T-helper 1 cell (primary cell): Measurements from ENCODE around the gene GXYLT1.
"Not testable (repeated sequence)": the region's sequence is repeated elsewhere in the genome, so short reads cannot be mapped to it uniquely, and the experiment has no call there.

ENCODE experiments used
- DNase-seq, 5 donors: peaks; one replicate each; pipeline ENCODE4 v3.0.0-alpha.2; 2012 to 2020
- total RNA-seq, 4 donors: gene quantifications; one replicate each; lab custom pipeline; 2026; lab: John Stamatoyannopoulos, UW

The GXYLT1 gene, protein sequence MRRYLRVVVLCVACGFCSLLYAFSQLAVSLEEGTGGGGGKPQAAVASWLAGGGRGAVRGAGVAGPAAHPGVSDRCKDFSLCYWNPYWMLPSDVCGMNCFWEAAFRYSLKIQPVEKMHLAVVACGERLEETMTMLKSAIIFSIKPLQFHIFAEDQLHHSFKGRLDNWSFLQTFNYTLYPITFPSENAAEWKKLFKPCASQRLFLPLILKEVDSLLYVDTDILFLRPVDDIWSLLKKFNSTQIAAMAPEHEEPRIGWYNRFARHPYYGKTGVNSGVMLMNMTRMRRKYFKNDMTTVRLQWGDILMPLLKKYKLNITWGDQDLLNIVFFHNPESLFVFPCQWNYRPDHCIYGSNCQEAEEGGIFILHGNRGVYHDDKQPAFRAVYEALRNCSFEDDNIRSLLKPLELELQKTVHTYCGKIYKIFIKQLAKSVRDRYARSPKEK
- 10.2 to 27.8 (median 16.1) reads per million in 4 donors for total RNA-seq

DNA sequence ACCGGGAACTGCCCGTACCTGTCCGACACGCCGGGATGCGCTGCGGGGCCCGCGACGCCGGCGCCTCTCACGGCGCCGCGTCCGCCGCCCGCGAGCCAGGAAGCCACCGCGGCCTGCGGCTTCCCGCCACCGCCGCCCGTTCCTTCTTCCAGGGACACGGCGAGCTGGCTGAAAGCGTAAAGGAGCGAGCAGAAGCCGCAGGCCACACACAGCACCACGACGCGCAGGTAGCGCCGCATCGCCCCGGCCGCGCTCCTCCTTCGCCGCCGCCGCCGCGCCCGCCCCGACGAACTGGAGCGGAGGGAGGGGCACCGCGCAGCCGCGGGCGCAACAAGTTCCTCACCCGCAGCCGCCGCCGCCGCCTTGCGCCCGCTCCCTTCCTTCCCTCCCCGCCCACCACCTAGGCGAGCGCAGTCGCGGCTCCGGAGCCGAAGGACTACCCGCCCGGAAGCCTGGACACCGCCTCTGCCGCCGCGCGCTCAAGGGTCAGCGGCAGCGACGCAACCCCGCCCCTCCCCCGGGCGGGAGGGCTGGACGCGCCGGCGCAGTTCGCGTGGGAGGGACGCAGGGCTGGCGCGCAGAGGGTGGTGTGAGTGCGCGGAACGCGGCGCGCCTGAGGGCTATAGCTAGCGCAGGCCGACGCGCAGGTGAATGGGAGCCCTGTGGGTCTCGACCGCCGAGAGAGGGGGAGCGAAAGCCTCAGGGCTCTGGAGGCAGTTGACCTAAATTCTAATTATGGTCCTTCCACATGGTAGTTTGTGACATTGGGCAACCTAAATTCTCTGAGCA, at the start of gene GXYLT1:
TSS of gene GXYLT1 (minus strand) at position 467 of the 789 bp plus-strand sequence. CDS start at position 239, 228 bp downstream.
- DNase-seq, result peak; percentile 63 to 88 (median 66)

DNA sequence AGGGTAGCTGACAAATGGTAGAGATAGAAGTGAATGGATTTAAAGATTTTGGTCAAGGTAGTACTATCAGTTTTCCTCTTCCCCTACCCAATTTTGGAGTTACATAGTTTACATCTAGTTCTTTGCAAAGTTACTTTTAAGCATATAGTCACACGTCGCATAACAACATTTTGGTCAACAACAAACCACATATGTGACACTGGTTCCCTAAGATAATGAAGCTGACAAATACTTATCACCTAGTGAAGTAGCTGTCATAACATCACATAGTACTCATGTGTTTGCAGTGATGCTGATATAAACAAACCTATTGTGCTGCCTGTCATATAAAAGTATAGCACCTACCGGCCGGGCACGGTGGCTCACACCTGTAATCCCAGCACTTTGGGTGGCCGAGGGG, 48.0 kb upstream of the GXYLT1 start:
- DNase-seq, result no peak

DNA sequence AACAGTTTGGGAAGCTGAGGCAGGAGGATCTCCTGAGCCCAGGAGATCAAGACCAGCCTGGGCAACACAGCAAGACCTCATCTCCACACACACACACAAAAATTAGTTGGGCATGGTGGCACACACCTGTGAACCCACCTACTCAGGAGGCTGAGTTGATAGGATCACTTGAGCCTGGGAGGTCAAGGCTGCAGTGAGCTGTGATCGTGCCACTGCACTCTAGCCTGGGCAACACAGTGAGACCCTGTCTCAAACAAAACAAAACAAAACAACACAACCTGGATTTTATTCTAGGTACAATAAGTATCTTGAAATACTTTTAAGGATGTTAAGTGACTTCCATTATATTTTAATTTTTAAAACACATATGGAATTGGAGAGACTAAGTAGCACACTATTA, 47.6 kb upstream of the GXYLT1 start:
- no peak for DNase-seq

DNA sequence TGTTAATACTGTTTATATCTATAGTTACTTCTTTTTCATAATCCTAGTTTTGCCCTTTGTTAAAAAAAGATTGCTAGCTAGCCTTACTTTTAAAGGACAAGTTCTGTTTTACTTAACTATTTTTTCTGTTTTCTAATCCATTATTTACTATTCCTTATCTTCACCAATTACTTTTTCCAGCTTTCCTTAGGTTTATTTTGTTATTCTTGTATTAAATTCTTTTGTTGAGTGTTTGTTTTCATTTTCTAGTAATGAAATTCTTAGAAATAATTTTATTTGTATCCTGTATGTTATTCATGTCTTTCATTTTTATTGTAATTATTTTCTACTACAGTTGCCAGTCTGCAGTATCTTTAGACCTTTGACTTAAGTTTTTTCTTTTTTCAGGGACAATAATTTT, 45.7 kb upstream of the GXYLT1 start:
- DNase-seq, result no peak

DNA sequence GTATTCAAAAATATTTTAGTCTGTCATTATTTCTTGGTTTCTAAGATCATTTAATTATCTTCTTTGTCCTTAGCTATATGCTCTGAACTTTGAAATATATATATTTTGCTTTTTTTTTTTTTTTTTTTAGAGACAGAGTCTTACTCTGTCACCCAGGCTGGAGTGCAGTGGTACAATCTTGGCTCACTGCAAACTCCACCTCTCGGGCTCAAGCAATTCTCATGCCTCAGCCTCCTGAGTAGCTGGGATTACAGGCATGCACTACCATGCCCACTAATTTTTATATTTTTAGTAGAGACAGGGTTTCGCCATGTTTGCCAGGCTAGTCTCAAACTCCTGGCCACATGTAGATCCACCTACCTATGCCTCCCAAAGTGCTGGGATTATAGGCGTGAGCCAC, 43.6 kb upstream of the GXYLT1 start:
- DNase-seq, result not testable (repeated sequence)

DNA sequence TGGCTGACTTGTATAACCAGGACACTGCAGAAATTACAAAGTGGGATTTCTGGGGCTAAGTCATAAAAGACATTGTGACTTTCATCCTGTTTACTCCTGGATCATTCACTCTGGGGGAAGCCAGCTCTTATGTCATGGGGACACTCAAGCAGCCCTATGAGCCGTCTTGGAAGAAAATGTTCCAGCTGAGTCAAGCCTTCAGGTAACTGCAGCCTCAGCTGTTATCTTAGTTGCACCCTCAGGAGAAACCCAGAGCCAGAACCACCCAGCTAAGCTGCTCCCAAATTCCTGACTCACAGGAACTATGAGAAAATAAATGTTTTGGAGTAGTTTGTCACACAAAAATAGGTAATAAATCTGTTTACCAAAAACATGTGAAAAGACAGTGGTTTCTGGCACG, 43.1 kb upstream of the GXYLT1 start:
- DNase-seq, result no peak

DNA sequence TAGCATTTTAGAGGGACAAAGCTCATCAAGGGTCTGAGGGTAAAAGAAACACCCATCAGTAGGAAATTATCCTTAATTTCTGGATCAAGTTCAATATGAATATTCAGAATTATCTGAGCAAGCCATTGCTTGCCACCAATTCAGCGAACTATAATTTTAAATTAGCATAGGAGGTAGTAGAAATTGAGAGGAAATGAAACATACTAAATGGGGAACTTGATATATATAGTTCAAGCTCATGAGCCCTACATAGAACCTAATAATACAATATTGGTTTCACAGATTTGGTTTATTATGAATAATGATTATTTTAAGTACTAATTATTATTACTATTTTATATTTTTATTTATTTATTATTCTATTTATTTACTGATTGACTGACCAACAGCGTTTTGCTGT, 42.1 kb upstream of the GXYLT1 start:
- DNase-seq, result no peak

DNA sequence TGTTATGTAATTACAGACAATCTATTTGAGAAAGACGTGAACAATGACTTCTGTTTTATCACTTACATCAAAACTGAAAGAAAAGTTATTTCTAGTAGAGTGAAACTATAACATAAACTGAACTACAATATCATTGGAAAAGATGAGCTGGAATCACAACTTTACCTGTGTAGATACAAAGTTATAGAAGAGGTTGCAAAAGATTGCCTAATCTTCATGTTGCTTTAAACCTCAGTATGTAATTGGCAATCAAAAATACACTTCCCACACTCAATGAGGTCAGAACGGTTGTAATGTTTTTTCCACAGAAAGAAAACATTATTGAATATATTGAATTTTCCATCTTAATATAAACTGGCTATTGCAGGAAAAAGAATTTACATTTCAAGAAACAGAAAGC, 37.7 kb upstream of the GXYLT1 start:
- DNase-seq, result no peak

DNA sequence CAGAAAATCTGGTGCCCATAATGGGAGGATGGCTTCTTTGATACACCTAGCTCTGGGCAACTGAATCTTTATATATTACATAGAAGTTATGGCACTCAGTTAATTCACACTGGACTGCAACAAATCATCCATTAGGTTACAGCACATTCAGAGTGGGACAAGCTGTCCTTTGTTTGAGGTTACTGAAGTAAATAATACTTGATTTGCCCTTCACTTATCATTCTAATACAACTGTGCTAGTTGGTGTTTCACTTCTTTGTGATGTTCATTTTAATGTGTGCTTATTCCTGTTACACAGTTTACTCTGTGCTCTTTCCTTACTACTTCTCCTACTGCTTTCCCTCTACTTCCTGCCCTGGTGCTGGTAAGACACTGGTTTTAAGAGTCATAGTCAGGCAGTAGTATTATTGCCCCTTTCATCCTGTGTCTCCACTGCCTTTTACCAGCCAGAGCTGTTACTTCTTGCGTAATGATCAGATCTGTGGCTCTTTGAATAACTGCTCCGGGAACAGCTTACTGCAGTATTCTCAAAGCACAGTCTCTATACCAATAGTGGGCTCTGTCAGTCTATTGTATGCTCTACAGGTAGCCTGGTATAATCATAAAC, 36.4 kb upstream of the GXYLT1 start:
- no peak for DNase-seq

DNA sequence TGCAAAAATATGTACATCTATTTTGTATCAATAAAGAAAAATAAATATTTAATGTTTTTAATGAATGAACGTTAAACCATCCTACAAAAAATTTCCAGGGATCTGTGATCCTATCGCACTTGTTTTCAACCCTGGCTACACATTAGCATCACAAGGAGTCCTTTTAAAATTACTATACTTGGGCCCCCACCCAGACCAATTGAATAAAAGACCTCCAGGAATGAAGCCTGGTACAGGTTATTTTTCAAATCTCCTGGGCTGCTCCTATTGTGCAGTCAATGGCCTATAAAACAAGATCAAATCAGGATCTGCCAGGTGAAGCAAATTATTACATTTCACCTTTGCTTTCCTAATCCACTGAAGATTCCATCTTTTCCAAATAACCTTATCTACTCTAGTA, 33.4 kb upstream of the GXYLT1 start:
- DNase-seq, result no peak

DNA sequence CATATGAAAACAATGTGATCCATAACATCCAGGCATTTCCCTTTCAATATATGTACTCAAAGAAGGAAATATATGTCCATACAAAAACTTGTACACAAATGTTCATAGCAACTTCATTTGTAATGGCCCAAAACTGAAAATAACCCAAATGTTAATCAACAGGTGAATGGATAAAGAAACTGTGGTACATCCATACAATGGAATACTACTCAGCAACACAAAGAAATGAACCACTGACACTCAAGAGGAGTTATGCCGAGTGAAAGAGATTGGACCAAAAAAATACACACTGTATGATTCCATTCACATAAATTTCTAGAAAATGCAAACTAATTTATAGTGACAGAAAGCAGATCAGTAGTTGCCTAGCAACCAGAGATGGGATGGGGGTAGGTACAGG, 30.3 kb upstream of the GXYLT1 start:
- no peak for DNase-seq

DNA sequence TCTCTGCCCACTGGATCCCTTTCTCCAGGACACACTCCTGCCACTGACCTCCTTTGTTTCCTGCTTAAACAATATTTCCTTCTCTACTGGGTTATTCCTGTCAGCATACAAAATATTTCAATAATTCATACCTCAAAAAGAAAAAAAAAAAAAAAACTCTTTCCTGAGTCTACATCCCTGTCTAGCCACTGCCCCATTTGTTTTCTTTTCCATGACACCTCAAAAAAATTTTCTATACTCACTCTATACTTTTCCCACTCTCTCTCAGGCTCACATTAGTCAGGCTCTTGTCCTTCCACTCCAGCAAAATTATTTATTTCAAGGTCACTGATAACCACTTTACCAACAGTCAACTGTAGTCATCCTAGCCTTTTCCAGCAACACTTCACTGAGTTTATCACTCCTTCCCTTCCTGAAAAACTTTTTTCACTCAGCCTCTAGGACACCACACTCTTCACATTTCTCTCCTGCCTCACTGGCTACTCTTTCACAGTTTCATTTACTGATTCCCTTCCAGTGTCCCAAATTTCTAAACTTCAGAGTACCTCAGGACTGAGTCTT, 29.4 kb upstream of the GXYLT1 start:
- DNase-seq, result no peak

DNA sequence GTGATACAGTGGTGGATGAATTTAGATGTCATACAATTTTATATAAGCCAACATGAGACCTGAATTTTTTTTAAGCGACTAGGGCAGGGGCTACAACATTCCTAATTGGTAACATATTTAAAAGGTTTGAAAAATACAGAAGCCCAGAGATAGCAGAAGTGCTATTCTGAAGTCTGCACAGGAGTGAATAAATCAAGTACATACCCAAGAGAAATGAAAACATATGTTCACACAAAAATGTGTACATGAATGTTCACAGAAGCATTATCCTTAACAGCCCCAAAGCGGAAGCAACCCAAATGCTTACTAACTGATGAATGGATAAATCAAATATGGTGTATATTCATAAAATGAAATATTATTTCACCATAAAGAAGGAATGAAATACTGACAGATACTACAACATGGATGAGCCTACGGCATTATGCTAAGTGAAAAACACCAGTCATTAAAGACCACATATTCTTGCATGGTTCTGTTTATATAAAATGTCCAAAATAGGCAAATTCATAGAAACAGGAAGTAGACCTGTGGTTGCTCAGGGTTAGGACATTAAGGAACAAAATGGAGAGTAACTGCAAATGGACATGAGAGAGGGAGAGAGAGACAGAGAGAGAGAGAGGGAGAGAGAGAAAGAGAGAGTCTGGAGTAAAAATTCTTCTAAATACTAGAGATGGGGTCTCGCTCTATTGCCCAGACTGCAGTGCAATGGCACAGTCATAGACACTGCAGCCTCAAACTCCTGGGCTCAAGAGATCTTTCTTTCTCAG, 28.0 kb upstream of the GXYLT1 start:
- DNase-seq, result no peak

DNA sequence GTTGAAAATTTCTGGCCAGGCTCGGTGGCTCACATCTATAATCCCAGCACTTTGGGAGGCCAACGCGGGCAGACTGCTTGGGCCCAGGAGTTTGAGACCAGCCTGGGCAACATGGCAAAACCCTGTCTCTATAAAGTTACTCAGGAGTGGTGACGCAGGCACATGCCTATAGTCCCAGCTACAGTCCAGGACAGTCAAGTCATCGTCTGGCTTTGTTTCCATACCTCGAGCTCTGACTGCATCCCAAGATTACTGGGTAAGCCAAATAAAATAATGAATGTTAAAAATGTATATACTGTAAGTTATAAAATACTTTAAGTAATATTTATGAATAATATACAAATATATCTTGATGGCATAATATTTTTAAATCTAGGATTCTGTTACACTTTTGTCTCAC, 23.0 kb upstream of the GXYLT1 start:
- DNase-seq, result no peak

DNA sequence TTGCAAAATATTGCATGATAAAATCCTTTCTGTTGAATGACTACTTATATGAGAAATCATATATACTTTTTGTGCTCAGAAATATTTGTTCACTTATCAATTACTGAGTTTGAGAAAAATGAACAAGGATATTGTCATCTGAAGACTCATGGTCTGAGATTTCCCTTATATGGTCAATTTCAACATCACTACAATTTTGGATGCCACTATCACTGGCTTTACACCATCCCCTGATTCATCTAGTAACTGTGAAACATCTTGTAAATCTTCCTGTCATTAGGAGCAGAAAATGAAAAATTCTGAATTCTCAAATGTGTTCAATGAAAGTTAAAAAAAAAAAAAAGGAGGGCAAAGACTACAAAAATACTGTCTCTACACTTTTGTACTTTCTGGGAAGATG, 21.8 kb upstream of the GXYLT1 start:
- DNase-seq, result no peak

DNA sequence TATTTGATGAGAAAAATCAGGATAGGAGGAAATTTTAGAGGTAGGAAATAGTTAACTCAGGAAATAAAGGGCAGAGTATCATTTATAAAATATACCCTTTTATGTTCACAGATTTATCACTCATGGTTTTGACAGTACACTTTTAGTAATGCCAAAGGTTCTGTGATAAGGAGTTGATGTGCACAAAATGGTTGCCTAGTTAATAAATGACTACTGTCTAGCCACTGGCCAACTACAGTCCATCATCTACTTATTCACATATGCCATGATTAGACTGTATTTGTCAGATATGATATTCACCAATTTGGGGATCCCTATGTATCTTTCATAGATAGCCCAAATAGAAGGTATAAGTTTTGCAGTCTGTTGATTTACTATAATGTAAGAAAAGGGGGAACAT, 19.2 kb upstream of the GXYLT1 start:
- DNase-seq, result no peak

DNA sequence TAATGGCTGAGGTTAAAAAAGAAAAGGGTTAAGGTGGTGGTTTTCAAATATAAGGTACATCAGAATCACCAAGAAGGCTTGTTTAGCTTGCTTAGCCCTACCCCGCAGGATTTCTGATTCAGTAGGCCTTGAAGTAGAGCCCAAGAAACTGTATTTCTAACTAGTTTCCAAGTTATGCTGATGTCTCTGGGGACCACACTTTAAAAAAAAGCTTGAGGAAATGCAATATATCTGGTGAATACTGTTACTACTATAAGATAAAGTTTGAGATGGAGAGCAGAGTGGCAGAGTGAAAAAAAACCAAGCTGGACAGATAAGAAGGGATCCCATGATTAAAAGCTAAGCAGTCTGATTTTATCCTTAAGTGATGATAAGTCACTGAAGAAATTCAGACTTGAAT, 18.3 kb upstream of the GXYLT1 start:
- no peak for DNase-seq

DNA sequence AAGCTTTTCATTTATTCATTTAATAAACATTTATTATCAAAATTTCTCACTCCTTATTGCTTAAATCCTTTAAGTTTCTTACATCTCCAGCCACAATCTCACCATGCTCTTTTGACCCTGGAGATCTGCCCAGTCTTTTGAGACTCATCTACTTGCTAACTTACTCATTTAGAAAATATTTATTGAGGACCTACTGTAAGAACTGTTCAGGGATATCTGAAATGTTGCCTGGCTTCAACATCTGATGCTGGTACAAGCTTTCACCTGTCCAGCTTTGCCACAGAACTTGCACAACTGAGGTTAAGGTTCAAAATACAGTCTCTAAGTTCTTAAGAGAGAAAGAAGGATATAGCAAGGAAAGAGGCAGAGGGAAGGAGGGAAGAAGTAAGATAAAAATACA, 17.5 kb upstream of the GXYLT1 start:
- no peak for DNase-seq

DNA sequence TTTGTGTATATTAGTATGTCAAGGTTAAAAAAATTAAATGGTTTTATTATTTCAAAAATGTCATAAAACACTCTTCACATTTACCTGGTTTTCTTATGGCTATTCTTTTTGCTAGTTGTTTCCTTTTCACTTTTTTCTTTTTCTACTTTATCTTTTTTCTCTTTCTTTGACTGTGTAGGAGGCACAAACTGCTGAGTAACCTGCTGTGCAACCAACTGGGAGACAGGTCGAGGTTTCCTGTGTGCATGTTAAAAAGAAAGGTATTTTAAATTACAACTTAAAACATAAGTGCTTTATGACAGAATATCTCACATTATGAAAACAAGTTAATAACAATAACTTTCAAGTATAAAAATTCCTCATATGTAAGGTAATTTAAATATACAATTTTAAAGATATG, 16.9 kb upstream of the GXYLT1 start:
- DNase-seq, result no peak

DNA sequence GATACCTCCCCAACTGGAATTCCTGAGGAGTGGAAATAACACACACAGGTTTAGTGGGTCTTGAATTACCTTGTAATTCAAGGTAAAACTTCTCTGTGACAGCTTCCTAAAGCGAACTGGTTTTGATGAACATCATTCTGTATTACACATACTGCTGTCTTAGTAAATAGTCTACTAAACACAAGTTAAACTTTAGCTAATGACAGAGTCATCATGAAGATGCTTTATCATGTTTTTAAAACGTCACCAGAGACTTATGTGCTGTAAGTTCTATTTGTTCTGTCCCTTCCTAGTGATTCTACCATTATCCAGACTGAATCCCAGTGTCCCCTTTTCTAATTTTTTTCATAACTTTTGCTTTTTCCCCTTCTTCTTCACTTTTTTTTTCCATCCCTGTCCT, 11.6 kb upstream of the GXYLT1 start:
- DNase-seq, result no peak

DNA sequence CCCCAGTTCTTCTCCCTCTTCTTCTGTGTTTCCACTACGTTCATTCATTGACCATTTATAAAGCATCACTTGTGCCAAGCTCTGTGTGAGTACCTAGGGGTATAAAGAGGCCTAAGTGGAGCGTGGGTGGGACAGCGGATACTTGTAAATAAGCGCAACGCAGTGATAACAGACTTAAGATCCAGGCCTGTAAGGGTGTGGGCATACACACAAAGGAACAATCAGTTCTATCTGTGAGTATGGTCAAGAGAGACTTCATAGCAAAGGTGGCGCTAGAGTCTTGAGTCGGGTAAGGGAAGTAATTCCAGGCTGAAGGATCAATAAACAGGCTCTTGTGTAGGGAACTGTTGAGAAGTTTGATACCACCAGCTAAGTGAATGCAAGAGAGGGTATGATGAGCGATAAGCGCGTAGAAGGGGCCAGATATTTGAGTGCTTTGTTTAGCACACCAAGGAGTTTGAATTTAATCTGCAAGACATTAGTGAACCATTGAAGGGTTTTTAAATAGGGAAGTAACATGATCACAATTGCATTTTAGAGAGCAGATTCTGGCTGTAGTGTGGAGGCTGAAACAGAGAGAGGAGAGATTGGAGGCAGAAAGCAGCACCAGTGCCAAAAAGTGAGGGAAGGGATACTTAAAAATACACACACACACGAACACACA, 1.0 kb upstream of the GXYLT1 start:
- DNase-seq, result no peak

DNA sequence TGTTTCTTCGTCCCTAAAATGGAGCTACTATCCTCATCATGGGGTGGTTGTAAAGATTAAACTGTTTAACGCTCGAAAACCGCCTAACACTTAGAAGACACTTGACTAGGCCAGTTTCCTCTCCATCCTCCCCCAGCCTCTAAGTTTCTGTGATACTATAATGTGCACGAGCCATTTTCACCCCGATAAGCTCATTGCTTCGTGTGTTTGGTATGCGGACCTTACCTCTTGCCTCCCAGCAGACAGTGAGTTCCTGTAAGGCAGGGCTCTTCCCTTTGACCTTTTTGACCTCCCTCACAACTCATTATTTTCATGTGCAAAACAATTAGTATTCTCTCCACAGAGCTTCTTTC, 499 bp upstream of the GXYLT1 start:
- DNase-seq, result no peak
